GM12891 (cell line): ENCODE measurements around the gene POC1A.

Experiments used
- POLR2A ChIP-seq: IDR thresholded peaks from 2 replicates; pipeline ENCODE4 v1.6.1; 2011; ENCODE audit warnings: low read depth, low read length, control low read depth
- POLR2AphosphoS5 ChIP-seq: IDR thresholded peaks from 2 replicates; pipeline ENCODE4 v1.6.1; 2011; ENCODE audit warnings: low read depth, low read length, control low read depth
- TAF1 ChIP-seq: IDR thresholded peaks from 2 replicates; pipeline ENCODE4 v1.6.1; 2011; ENCODE audit warnings: low read depth, low read length, control low read depth

- no peak for TF ChIP-seq POLR2AphosphoS5
- no peak for TF ChIP-seq POLR2A
- no peak for TF ChIP-seq TAF1
These were observed 13.0 kb upstream of the POC1A start for GRCh38 chr3:52167240-52167639.
